PC-9 (cell line): ENCODE data around the gene MTREX. TPM values are rescaled to one million over a fixed set of nuclear protein-coding genes. Genes with fewer than 3 reads are reported as not detected.

Source experiments
- BruUV-seq: library from RNA; stranded (reverse); fragments of 400-500 nt; replicated peaks from 2 replicates; lab custom pipeline; 2021; lab: Mats Ljungman, UMichigan
- CTCF ChIA-PET: fragments of 300-600 bp; sonication (Branson Sonifier 250); formaldehyde crosslinking; loops from one replicate; lab custom pipeline; 2022; ENCODE audit warnings: antibody characterized with exemption; lab: Charles Lee
- POLR2A ChIA-PET: fragments of 300-600 bp; sonication (Branson Sonifier 250); formaldehyde crosslinking; loops from one replicate; lab custom pipeline; 2022; ENCODE audit warnings: antibody characterized with exemption; ENCODE audit not compliant: unreplicated experiment; lab: Charles Lee
- DNase-seq, 2 experiments: peaks; one replicate each; pipeline versions ENCODE4 v3.0.0 to v3.0.0-alpha.2; 2015 to 2022; ENCODE audit warnings: mixed read lengths in 1 of 2
- H2AFZ ChIP-seq: fragments of 200-600 bp; sonication (generic); 2 replicates; pipeline ENCODE4 v1.8.1; 2017; ENCODE audit warnings: antibody characterized with exemption
- H3F3A ChIP-seq: fragments of 200-600 bp; sonication (generic); 2 replicates; pipeline ENCODE4 v1.8.1; 2017; ENCODE audit warnings: antibody characterized with exemption, mild to moderate bottlenecking, low read depth; ENCODE audit not compliant: insufficient read depth
- H3K27ac ChIP-seq: fragments of 200-600 bp; sonication (generic); 2 replicates; pipeline ENCODE4 v1.6.1; 2016; ENCODE audit warnings: mixed run types
- H3K27me3 ChIP-seq: fragments of 200-600 bp; sonication (generic); 2 replicates; pipeline ENCODE4 v1.6.1; 2016; ENCODE audit warnings: low read depth, mixed run types; ENCODE audit not compliant: insufficient read depth
- H3K36me3 ChIP-seq: fragments of 200-600 bp; sonication (generic); 2 replicates; pipeline ENCODE4 v1.6.1; 2016; ENCODE audit warnings: low read depth, mixed run types
- H3K4me1 ChIP-seq: fragments of 200-600 bp; sonication (generic); replicated peaks from 2 replicates; pipeline ENCODE4 v1.6.1; 2016; ENCODE audit warnings: mixed run types; ENCODE audit not compliant: insufficient read depth
- H3K4me2 ChIP-seq: fragments of 200-600 bp; sonication (generic); 2 replicates; pipeline ENCODE4 v1.6.1; 2017; ENCODE audit warnings: mixed run types
- H3K4me3 ChIP-seq: fragments of 200-600 bp; sonication (generic); 2 replicates; pipeline ENCODE4 v1.6.1; 2016; ENCODE audit warnings: mixed run types
- H3K79me2 ChIP-seq: fragments of 200-600 bp; sonication (generic); 2 replicates; pipeline ENCODE4 v1.6.1; 2017; ENCODE audit warnings: low read depth, mixed run types
- H3K9me2 ChIP-seq: fragments of 200-600 bp; sonication (generic); 2 replicates; pipeline ENCODE4 v1.8.1; 2017; ENCODE audit warnings: mild to moderate bottlenecking; ENCODE audit not compliant: insufficient read depth
- H3K9me3 ChIP-seq: fragments of 200-600 bp; sonication (generic); 2 replicates; pipeline ENCODE4 v1.8.1; 2016; ENCODE audit warnings: low read depth; ENCODE audit not compliant: insufficient read depth
- H4K20me1 ChIP-seq: fragments of 200-600 bp; sonication (generic); 2 replicates; pipeline ENCODE4 v1.8.1; 2017; ENCODE audit not compliant: insufficient read depth
- EZH2 ChIP-seq: fragments of 200-600 bp; sonication (generic); IDR thresholded peaks from 2 replicates; pipeline ENCODE4 v1.8.0; 2017; ENCODE audit warnings: antibody characterized with exemption, low read depth
- intact Hi-C: fragments of 100-400 bp; cut with micrococcal nuclease; formaldehyde crosslinking; loops from one replicate; pipeline ENCODE4 v1.10.0; 2022; ENCODE audit not compliant: unreplicated experiment
- total RNA-seq: library from RNA; stranded (reverse); gene quantifications from 2 replicates; pipeline ENCODE4 v1.2.3, GENCODE V29; 2021
- TF ChIP-seq, protein P1 (sequence below): fragments of 200-600 bp; sonication (generic); conservative IDR thresholded peaks from 2 replicates; pipeline ENCODE4 v1.6.1; 2017; ENCODE audit warnings: mixed run types, antibody characterized with exemption, mild to moderate bottlenecking, moderate library complexity

MTREX gene
- total RNA-seq, 1 experiment from 2014 or later, result 56.7 TPM

DNA sequence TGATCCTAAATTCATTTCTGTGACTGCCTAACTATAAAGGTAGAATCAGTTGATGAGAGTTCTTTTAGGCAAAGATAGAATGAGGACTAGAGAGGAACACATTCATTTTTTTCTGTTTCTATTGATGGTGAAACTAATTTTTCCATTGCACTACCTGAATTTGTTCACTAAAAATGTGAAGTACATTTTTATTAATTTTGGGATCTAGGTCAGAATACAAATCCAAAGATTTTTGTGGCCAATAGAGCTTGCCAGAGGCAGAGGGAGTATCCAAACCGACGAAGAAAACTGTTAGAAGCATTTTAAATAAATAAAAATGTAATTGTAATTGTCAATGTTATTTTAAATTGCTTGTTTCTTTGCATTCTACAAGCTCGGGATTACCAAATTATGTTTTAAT is 78.1 kb downstream of the MTREX start:
- H3K79me2 ChIP-seq, result no peaks in the 10 kb centered on the region
- no peaks in the 10 kb centered on the region; the same call in 1 of the 2 replicates for H4K20me1 ChIP-seq
- no peak overlapping the region for H3K27ac ChIP-seq
- CTCF ChIA-PET, result no interaction called here
- no TSS peak for BruUV-seq
- H3K36me3 ChIP-seq, result peaks cover 25% of the 10 kb centered on the region; the same call in 1 of the 2 replicates
- no peaks in the 10 kb centered on the region for H3K9me3 ChIP-seq
- POLR2A ChIA-PET, result no interaction called here
- TF ChIP-seq, protein P1, sequence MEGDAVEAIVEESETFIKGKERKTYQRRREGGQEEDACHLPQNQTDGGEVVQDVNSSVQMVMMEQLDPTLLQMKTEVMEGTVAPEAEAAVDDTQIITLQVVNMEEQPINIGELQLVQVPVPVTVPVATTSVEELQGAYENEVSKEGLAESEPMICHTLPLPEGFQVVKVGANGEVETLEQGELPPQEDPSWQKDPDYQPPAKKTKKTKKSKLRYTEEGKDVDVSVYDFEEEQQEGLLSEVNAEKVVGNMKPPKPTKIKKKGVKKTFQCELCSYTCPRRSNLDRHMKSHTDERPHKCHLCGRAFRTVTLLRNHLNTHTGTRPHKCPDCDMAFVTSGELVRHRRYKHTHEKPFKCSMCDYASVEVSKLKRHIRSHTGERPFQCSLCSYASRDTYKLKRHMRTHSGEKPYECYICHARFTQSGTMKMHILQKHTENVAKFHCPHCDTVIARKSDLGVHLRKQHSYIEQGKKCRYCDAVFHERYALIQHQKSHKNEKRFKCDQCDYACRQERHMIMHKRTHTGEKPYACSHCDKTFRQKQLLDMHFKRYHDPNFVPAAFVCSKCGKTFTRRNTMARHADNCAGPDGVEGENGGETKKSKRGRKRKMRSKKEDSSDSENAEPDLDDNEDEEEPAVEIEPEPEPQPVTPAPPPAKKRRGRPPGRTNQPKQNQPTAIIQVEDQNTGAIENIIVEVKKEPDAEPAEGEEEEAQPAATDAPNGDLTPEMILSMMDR, result no peak
- TF ChIP-seq EZH2, result no peak
- H3K4me3 ChIP-seq, result no peak overlapping the region
- H2AFZ ChIP-seq, result no peak overlapping the region
- H3K27me3 ChIP-seq, result no peaks in the 10 kb centered on the region
- no peaks in the 10 kb centered on the region for H3K9me2 ChIP-seq
- no peak for DNase-seq
- intact Hi-C loops, result no loop called here
- peaks cover 7% of the 10 kb centered on the region; the same call in 1 of the 2 replicates for H3F3A ChIP-seq
- H3K4me2 ChIP-seq, result no peak overlapping the region
- no peaks in the 10 kb centered on the region; the same call in 1 of the 2 replicates for H3K4me1 ChIP-seq

DNA sequence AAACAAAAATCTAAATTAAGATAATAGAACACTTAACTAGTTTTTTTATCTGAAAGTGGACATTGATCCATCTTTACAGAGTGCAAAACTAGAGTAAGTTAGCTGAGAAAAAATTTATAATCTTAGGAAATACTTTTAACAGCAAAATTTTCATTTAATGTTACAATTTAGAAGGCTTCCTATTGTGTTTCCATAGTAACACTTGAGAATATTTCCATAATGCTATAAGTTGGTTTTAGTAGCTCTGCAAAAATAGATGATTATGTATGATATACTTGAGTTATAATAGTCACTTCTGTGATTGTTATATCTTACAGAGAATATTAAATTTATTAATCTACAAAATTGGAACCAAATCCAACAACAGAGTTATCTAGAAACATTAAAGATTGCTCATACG is 78.6 kb downstream of the MTREX start:
- no peaks in the 10 kb centered on the region; the same call in 1 of the 2 replicates for H4K20me1 ChIP-seq
- no peaks in the 10 kb centered on the region for H3K27me3 ChIP-seq
- TF ChIP-seq, protein P1, result no peak
- no peak for TF ChIP-seq EZH2
- ChIA-PET CTCF (no interaction called here), POLR2A (interaction anchor here (0.6 kb wide), 1 partner anchor 18 kb away, joined by 4 read pairs; no protein-coding TSS in a partner anchor)
- no peak overlapping the region for H3K4me2 ChIP-seq
- H3K9me3 ChIP-seq, result no peaks in the 10 kb centered on the region
- H2AFZ ChIP-seq, result no peak overlapping the region
- peaks cover 25% of the 10 kb centered on the region; the same call in 1 of the 2 replicates for H3K36me3 ChIP-seq
- H3K79me2 ChIP-seq, result no peaks in the 10 kb centered on the region
- H3F3A ChIP-seq, result peaks cover 7% of the 10 kb centered on the region; the same call in 1 of the 2 replicates
- H3K27ac ChIP-seq, result no peak overlapping the region
- BruUV-seq, result no TSS peak
- H3K9me2 ChIP-seq, result no peaks in the 10 kb centered on the region
- intact Hi-C loops, result no loop called here
- no peak overlapping the region for H3K4me3 ChIP-seq
- DNase-seq, result no peak
- H3K4me1 ChIP-seq, result no peaks in the 10 kb centered on the region; the same call in 1 of the 2 replicates

DNA sequence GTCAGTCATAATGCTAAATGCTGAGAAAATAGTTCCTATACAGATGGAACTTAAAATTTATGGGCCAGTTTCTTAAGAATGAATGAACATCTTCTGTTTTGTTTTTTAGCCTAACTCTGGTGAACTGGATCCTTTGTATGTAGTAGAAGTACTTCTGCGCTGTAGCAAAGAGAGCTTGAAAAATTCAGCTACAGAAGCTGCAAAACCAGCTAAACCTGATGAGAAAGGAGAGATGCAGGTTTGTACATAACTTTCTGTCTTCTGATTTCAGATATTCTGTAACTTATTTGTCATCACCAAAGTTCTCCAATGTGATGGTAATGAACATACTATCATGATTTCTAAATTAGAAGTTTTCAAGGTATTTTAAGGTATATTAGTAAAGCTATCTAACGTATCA is 80.1 kb downstream of the MTREX start:
- ChIA-PET POLR2A (interaction anchor here (0.6 kb wide), 1 partner anchor 324 kb away, joined by 3 read pairs; no protein-coding TSS in a partner anchor), CTCF (no interaction called here)
- Histone ChIP-seq H3K27me3 (no peaks in the 10 kb centered on the region), H4K20me1 (no peaks in the 10 kb centered on the region; the same call in 1 of the 2 replicates), H3F3A (peaks cover 7% of the 10 kb centered on the region; the same call in 1 of the 2 replicates), H3K27ac (no peak overlapping the region), H3K4me1 (no peaks in the 10 kb centered on the region; the same call in 1 of the 2 replicates), H3K9me2 (no peaks in the 10 kb centered on the region), H3K79me2 (no peaks in the 10 kb centered on the region), H3K4me3 (no peak overlapping the region), H2AFZ (no peak overlapping the region), H3K4me2 (no peak overlapping the region), H3K36me3 (peaks cover 29% of the 10 kb centered on the region), H3K9me3 (no peaks in the 10 kb centered on the region; the same call in 1 of the 2 replicates)
- BruUV-seq, result no TSS peak
- TF ChIP-seq EZH2, result no peak
- TF ChIP-seq, protein P1, result no peak
- intact Hi-C loops, result no loop called here
- DNase-seq, result no peak
